ENCODE data around the gene PCBP3.
A peak's percentile ranks its signal among the peaks of the same experiment; 100 is the strongest.
"Not testable (repeated sequence)": the region's sequence is repeated elsewhere in the genome, so short reads cannot be mapped to it uniquely, and the experiment has no call there.

The PCBP3 gene

DNA sequence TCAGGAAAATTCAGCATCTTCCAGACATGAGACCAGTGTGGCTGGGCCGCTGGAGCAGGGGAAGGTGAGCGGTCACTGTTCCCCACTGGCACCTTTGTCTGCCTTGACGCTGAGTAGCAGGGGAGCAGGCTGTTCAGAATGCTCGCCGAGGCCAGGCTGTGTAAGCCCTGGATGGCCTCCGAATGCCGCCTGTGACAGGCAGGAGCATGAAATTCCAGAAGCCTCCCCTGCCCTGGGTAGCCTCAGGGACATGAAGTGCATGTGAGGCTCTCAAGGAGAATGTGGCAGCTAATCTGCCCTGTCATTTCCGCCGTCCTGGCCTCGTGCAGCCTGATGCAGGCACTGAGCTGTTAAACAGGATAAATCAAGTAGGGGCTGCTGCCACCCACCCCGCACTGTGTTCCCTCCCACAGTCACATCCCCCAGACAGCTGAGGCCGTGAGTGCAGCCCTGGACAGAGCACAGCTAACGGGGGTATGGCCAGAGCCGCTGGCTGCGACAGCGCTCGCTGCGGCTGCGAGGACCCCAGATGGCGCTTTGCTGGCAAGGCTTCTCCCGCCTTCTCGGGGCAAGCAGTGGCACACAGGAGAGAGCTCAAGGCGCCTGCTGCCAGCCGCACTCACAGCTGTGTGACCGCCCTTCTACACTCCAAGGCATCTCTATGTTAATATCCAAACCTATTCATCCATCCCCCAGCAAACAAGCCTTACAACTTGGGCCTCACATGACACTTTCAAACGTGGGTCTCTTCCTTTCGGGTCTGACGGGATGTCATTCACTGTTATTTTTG lies 233.1 kb downstream of the PCBP3 start:
- peak overlapping the region; percentile 70 for H3K9ac ChIP-seq (ENCODE audit: low read depth, low read length)
- no peaks in the 10 kb centered on the region for H3K36me3 ChIP-seq (ENCODE audit: insufficient read depth, low read length)
- H3K4me3 ChIP-seq (ENCODE audit: low read length) = no peak overlapping the region
- H3K9me3 ChIP-seq (replicated peaks; ENCODE audit: low read length) = no peaks in the 10 kb centered on the region
- peaks cover 53% of the 10 kb centered on the region for H3K4me1 ChIP-seq (ENCODE audit: control insufficient read depth, insufficient read depth, low read length)
- no peak overlapping the region for H3K4me2 ChIP-seq (ENCODE audit: low read length)
- H3K27me3 ChIP-seq (ENCODE audit: control insufficient read depth, insufficient read depth, low read length) = no peaks in the 10 kb centered on the region

DNA sequence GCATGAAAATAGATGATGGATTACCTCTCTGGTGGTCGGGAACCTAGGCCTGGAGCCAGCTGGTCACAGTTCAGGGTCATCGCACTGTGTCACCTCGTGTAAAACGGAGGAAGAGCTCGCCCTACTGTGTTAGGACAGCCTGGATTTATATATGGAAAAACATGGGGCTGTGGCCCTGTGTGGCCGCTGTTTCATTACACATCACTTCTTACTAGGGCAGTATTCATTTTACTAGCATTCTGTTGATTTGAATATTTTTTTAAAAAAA lies 233.6 kb downstream of the PCBP3 start:
- H3K9ac ChIP-seq (ENCODE audit: low read depth, low read length) = peak overlapping the region; percentile 70
- H3K36me3 ChIP-seq (ENCODE audit: insufficient read depth, low read length) = no peaks in the 10 kb centered on the region
- H3K27me3 ChIP-seq (ENCODE audit: control insufficient read depth, insufficient read depth, low read length) = no peaks in the 10 kb centered on the region

DNA sequence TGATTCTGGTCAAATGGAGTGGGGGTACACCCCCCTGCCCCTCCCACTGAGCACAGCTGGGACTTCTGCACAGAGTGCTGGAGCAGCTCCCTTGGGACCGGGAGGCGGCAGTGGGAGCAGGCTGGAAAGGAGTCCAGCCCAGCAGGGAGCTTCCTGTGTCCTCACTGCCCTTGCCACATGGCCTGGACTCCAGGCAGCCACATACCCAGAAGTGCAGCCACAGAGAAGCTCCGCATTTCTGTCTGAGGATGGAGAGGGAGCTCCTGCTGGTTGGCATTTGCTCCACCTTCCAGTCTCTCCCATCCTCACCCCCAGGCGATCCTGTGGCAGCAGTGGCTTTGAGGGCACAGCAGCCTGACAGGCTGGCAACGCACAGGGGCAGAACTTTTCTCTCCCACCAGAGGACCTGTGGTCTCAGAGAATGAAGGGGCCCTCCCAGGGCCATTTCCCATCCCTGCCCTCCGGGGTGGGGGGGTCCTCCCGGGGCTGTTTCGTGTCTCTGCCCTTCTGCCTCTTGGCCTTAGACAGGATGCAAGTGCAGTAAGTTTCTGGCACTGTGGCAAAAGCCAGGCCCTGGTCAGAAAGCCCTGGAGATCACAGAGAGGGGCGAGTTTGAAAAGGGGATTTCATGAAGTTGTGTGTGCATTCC lies 234.4 kb downstream of the PCBP3 start:
- H3K4me1 ChIP-seq (ENCODE audit: control insufficient read depth, insufficient read depth, low read length) = peaks cover 54% of the 10 kb centered on the region

More for the DNA sequence above, 233.6 kb downstream of the PCBP3 start:
- Histone ChIP-seq H3K4me3 (ENCODE audit: low read length) (no peak overlapping the region), H3K9me3 (replicated peaks; ENCODE audit: low read length) (no peaks in the 10 kb centered on the region), H3K4me1 (ENCODE audit: control insufficient read depth, insufficient read depth, low read length) (peaks cover 53% of the 10 kb centered on the region), H3K4me2 (ENCODE audit: low read length) (no peak overlapping the region)

DNA sequence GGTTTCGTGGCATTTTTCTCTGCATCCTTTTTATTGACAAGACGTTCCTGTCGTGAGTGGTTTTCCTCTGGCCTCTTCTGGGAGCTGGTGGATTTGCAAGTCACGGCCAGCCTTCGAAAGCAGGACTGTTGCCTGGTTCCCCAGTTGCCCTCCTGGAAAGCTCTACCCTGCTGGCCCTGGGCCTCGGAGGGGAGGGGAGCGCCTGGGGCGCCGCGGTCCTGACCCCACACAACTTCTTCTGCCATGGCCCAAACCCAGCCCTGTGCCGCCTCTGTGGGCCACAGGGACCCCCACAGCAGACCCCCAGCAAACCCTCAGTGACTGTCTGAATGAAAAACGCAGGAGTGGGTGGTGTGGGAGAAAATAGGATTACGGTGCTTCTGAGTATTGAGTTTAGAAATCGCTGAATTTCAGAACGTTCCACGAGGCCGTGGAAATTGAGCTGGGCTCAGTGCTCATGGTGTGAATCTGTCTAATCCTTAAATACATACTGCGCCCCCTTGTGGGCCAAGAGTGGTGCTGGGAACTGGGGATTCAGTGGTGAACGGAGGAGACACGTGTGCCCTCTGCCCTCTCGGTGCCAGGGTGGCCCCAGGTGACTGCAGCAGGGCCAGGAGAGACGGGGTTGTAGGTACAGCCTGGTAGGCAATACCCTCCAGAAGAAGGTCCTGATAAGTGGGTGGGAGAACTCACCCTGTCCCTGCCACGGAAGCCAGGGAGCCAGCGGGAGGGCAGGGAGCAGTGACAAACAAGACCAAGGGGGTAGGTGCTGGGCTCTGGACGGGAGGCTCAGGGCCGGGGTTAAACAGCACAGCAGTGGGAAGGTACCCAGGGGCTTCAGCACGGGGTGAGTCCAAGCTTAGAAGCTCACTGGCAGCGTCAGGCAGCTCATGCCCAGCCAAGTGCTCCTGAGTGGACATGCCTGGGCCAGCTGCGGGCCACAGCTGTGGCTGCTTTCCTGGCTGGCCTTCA lies 236.9 kb downstream of the PCBP3 start:
- Histone ChIP-seq H3K4me3 (ENCODE audit: low read length) (no peak overlapping the region), H3K9me3 (replicated peaks; ENCODE audit: low read length) (no peaks in the 10 kb centered on the region), H3K4me1 (ENCODE audit: control insufficient read depth, insufficient read depth, low read length) (peaks cover 45% of the 10 kb centered on the region), H3K27me3 (ENCODE audit: control insufficient read depth, insufficient read depth, low read length) (no peaks in the 10 kb centered on the region), H3K36me3 (ENCODE audit: insufficient read depth, low read length) (no peaks in the 10 kb centered on the region), H3K9ac (ENCODE audit: low read depth, low read length) (peak overlapping the region; percentile 6), H3K4me2 (ENCODE audit: low read length) (peak overlapping the region; percentile 19)

More for the DNA sequence above, 234.4 kb downstream of the PCBP3 start:
- no peak overlapping the region for H3K4me2 ChIP-seq (ENCODE audit: low read length)
- no peaks in the 10 kb centered on the region for H3K36me3 ChIP-seq (ENCODE audit: insufficient read depth, low read length)
- no peaks in the 10 kb centered on the region for H3K27me3 ChIP-seq (ENCODE audit: control insufficient read depth, insufficient read depth, low read length)
- H3K4me3 ChIP-seq (ENCODE audit: low read length) = no peak overlapping the region
- peak overlapping the region; percentile 3 for H3K9ac ChIP-seq (ENCODE audit: low read depth, low read length)
- H3K9me3 ChIP-seq (replicated peaks; ENCODE audit: low read length) = no peaks in the 10 kb centered on the region

DNA sequence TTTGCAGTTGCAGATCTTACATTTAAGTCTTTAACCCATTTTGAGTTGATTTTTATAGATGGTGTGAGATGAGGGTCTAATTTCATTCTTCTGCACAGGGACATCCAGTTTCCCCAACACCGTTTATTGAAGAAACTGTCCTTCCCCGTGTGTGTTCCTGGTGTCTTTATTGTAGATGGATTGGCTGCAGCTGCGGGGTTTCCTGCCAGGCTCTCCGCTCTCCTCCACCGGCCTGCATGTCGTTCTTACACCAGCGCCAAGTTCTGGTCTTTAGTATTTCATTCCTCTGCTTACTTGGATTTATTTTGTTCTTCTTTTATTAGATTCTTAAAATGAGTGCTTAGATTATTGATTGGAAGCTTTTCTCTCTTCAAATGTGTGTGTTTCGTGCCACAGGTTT lies 239.1 kb downstream of the PCBP3 start:
- H3K27me3 ChIP-seq (ENCODE audit: control insufficient read depth, insufficient read depth, low read length) = no peaks in the 10 kb centered on the region
- no peak overlapping the region for H3K4me2 ChIP-seq (ENCODE audit: low read length)
- H3K9ac ChIP-seq (ENCODE audit: low read depth, low read length) = no peak overlapping the region
- no peaks in the 10 kb centered on the region for H3K9me3 ChIP-seq (replicated peaks; ENCODE audit: low read length)
- H3K4me1 ChIP-seq (ENCODE audit: control insufficient read depth, insufficient read depth, low read length) = peaks cover 38% of the 10 kb centered on the region
- H3K4me3 ChIP-seq (ENCODE audit: low read length) = no peak overlapping the region
- H3K36me3 ChIP-seq (ENCODE audit: insufficient read depth, low read length) = no peaks in the 10 kb centered on the region

DNA sequence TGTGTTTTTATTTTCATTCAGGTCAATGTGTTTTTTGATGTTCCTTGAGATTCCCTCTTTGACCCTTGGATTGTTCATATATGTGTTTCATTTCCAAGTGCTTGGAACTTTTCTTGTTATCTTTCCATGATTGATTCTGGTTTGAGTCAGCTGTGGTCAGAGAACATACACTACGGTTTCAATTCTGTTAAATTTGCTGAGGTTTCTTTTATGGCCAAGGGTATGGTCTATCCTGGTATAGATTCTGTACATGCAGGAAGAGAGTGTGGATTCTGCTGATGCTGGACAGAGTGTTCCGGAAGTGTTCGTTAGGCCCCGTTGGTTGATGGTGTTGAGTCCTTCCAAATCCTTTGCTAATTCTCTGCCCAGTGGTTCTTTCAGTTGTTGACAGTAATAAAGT lies 239.6 kb downstream of the PCBP3 start:
- peaks cover 37% of the 10 kb centered on the region for H3K4me1 ChIP-seq (ENCODE audit: control insufficient read depth, insufficient read depth, low read length)

DNA sequence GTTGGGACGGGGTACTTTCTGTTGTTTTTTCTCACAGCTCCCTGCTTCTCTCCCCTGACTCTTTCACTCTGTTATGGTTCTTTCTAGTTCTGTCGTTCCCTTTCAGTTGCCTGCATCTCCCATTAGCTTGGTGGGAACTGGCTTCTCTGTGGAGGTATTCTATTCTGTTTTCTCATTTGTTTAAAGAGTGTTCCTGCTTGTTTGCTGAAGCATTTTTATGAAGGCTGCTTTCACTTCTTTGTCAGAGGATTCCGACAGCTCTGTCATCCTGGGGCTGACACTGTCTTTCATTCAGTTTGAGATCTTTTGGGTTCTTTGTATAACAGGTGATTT lies 242.0 kb downstream of the PCBP3 start:
- no peak overlapping the region for H3K9ac ChIP-seq (ENCODE audit: low read depth, low read length)
- H3K4me3 ChIP-seq (ENCODE audit: low read length) = no peak overlapping the region
- no peaks in the 10 kb centered on the region for H3K36me3 ChIP-seq (ENCODE audit: insufficient read depth, low read length)
- H3K4me1 ChIP-seq (ENCODE audit: control insufficient read depth, insufficient read depth, low read length) = peaks cover 33% of the 10 kb centered on the region
- H3K9me3 ChIP-seq (replicated peaks; ENCODE audit: low read length) = no peaks in the 10 kb centered on the region
- no peak overlapping the region for H3K4me2 ChIP-seq (ENCODE audit: low read length)
- H3K27me3 ChIP-seq (ENCODE audit: control insufficient read depth, insufficient read depth, low read length) = peaks cover 16% of the 10 kb centered on the region

More for the DNA sequence above, 239.6 kb downstream of the PCBP3 start:
- no peaks in the 10 kb centered on the region for H3K27me3 ChIP-seq (ENCODE audit: control insufficient read depth, insufficient read depth, low read length)
- H3K9me3 ChIP-seq (replicated peaks; ENCODE audit: low read length) = no peaks in the 10 kb centered on the region
- H3K4me2 ChIP-seq (ENCODE audit: low read length) = no peak overlapping the region
- H3K4me3 ChIP-seq (ENCODE audit: low read length) = no peak overlapping the region
- no peaks in the 10 kb centered on the region for H3K36me3 ChIP-seq (ENCODE audit: insufficient read depth, low read length)
- H3K9ac ChIP-seq (ENCODE audit: low read depth, low read length) = no peak overlapping the region

DNA sequence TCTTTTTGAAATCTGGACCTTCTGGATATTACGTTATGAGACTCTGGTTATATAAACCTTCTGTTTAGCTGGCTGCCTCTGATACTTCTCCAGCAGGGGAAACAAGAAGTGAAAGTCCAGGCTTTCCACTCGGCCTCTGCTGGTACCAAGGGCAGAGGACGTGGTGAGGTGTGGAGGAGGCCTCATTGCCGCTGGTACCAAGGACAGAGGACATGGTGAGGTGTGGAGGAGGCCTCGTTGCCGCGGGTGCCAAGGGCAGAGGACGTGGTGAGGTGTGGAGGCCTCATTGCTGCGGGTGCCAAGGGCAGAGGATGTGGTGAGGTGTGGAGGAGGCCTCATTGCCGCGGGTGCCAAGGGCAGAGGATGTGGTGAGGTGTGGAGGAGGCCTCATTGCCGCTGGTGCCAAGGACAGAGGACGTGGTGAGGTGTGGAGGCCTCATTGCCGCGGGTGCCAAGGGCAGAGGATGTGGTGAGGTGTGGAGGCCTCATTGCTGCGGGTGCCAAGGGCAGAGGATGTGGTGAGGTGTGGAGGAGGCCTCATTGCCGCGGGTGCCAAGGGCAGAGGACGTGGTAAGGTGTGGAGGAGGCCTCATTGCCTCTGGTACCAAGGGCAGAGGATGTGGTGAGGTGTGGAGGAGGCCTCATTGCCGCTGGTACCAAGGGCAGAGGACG lies 242.5 kb downstream of the PCBP3 start:
- not testable (repeated sequence) for H3K36me3 ChIP-seq (ENCODE audit: insufficient read depth, low read length); H3K4me2 ChIP-seq (ENCODE audit: low read length); H3K4me3 ChIP-seq (ENCODE audit: low read length); H3K9me3 ChIP-seq (replicated peaks; ENCODE audit: low read length); H3K9ac ChIP-seq (ENCODE audit: low read depth, low read length)
- Histone ChIP-seq H3K27me3 (ENCODE audit: control insufficient read depth, insufficient read depth, low read length) (peaks cover 21% of the 10 kb centered on the region), H3K4me1 (ENCODE audit: control insufficient read depth, insufficient read depth, low read length) (peaks cover 28% of the 10 kb centered on the region)

DNA sequence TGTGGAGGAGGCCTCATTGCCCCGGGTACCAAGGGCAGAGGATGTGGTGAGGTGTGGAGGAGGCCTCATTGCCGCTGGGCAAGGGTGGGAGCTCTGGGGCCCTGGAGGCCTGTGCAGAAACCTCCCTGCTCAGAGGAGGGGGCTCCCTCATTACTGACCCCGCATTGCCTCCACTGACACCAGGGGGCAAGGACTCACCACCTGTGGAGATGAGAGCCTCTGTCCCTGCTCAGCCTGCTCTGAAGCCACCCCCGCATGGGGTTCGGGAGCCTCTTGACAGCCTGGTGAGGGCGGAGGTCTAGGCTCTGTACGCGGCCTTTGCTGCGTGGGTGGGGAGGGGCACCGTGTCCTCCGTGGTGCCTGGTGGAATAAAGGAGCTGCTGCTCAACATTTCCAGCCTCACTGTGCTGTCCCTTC lies 243.1 kb downstream of the PCBP3 start:
- H3K4me1 ChIP-seq (ENCODE audit: control insufficient read depth, insufficient read depth, low read length) = peaks cover 28% of the 10 kb centered on the region
- no peak overlapping the region for H3K4me3 ChIP-seq (ENCODE audit: low read length)
- H3K9me3 ChIP-seq (replicated peaks; ENCODE audit: low read length) = no peaks in the 10 kb centered on the region

DNA sequence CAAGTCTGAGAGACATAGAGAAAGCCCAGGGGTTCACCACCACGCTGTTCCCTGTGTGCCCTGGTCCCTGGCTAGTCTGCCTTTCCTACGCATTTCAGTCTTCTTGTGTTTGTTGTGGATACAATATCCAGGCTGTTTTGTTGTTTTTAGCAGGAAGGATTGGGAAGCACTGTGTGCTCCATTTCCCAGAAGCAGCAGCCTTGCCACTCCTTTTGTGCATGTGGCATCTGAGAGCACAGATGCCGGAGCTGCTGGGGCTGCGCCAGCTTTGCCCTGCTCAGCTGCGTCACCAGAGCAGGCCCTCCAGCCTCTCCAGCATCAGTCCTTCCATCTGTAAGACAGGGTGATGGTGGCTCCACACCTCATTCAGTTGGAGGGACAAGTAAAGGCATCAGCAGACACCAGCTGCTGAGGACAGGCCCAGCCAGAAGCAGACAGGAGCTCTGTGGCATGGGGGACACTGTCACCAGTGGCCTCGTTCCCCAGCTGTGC lies 243.6 kb downstream of the PCBP3 start:
- Histone ChIP-seq H3K4me1 (ENCODE audit: control insufficient read depth, insufficient read depth, low read length) (peaks cover 28% of the 10 kb centered on the region), H3K4me2 (ENCODE audit: low read length) (peak overlapping the region; percentile 5), H3K36me3 (ENCODE audit: insufficient read depth, low read length) (no peaks in the 10 kb centered on the region), H3K27me3 (ENCODE audit: control insufficient read depth, insufficient read depth, low read length) (peaks cover 28% of the 10 kb centered on the region), H3K9ac (ENCODE audit: low read depth, low read length) (peak overlapping the region; percentile 35), H3K9me3 (replicated peaks; ENCODE audit: low read length) (no peaks in the 10 kb centered on the region), H3K4me3 (ENCODE audit: low read length) (no peak overlapping the region)

More for the DNA sequence above, 243.1 kb downstream of the PCBP3 start:
- Histone ChIP-seq H3K9ac (ENCODE audit: low read depth, low read length) (peak overlapping the region; percentile 15), H3K4me2 (ENCODE audit: low read length) (peak overlapping the region; percentile 5), H3K27me3 (ENCODE audit: control insufficient read depth, insufficient read depth, low read length) (peaks cover 25% of the 10 kb centered on the region), H3K36me3 (ENCODE audit: insufficient read depth, low read length) (no peaks in the 10 kb centered on the region)

DNA sequence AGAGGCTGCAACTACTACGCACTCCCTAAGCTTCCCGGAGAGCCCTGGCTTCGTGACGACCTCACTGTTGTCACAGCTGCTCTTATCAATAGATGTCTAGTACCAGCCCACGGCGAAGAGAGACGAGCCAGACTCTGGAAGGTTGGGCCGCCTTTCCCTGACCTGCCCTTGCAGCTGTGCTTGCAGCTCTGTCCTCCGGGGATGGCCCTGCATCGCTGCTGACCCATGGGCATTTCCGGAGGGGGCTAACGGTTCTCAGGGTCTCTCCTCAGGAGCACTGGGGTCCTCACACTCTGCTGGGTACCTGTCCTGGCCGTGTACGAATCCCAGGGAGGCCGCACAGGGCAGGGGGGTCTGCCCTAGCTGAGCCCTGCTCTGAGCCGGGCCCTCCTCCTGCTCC lies 244.3 kb downstream of the PCBP3 start:
- Histone ChIP-seq H3K4me1 (ENCODE audit: control insufficient read depth, insufficient read depth, low read length) (peaks cover 28% of the 10 kb centered on the region), H3K4me3 (ENCODE audit: low read length) (no peak overlapping the region), H3K4me2 (ENCODE audit: low read length) (no peak overlapping the region)

More for the DNA sequence above, 244.3 kb downstream of the PCBP3 start:
- no peak overlapping the region for H3K9ac ChIP-seq (ENCODE audit: low read depth, low read length)
- H3K27me3 ChIP-seq (ENCODE audit: control insufficient read depth, insufficient read depth, low read length) = peaks cover 28% of the 10 kb centered on the region
- no peaks in the 10 kb centered on the region for H3K36me3 ChIP-seq (ENCODE audit: insufficient read depth, low read length)
- H3K9me3 ChIP-seq (replicated peaks; ENCODE audit: low read length) = no peaks in the 10 kb centered on the region
